Fibroblast of skin of right biceps (primary cell): Measurements from ENCODE around the gene GPC6.

Source experiments
- DNase-seq: peaks from one replicate; pipeline ENCODE4 v3.0.0-alpha.2; 2013

Gene GPC6

GRCh38 chr13:93231867-93232266 lies 5.3 kb downstream of the GPC6 start:
- no peak for DNase-seq

DNA sequence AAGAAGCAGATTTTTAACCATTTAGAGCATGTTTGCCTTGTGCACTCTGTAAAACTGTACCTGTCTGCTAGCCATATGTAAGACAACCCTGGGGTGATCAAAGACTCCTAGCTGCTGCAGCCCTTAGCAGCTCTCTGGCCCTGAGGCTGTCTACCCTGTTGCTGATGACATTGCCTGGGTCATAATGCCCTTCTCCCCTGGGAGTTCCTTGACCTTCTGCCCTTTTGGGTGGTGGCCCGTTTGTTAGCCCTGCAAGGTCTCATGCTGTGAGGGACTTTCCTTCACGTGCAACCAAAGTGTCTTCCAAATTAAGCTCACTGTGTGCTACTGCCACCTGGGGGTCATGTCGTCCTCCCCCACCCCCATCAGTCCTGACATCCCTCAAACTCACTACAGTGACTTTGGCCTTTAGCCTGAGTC lies 7.4 kb downstream of the GPC6 start:
- no peak for DNase-seq

DNA sequence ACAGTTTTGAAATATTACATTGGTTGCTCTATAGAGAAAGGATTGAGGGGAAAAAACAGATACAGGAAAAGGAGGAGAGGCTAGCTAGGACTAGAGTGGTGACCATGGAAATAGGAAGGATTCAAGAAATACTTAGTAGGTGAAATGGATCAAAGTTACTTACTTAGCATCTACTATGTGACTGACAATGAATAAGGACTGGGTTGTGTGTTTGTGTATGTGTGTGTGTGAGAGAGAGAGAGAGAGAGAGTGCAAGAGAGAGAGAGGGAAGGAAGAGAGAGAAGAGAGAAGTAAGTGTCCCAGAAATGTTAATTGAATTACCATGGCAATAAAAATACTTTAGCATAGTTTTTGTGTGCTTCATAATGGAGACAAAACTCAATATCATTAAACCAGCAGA lies 7.9 kb downstream of the GPC6 start:
- no peak for DNase-seq

DNA sequence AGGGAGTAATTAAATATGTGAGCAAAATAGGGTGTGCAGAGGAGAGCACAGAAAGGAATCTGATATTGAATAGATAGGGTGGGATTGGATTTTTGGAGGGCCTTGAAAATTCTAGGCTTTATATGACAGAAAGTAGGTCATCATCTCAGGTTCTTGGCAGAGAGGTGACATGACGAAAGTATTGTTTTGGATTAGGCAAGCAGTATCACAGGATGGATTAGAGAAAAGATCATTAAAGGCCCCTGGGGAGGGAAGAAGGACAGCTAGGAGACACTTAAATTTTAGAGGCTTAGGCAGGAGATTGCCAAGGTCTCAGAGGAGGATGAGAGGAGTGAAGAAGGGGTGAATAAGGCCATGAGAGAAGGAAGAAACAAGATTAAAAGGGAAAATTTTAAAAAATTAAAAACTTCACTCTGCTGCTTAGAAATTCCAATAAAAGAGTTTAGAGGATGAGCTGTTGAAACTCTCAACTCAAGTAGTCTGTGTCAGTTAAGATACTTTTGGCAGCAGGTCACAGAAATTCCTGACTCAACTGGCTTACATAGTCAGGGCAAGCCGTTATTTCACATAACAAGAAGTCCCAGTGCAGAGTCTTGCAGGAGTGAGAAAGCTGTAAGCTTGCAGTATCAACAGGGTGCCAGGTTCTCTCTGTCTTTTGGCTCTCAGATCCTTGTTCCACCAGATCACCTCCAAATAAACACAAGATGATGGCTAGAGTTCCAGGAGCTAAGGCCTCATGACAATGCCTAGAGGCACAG lies 8.8 kb downstream of the GPC6 start:
- peak; percentile 80 for DNase-seq

- no peak for DNase-seq
Measured at GRCh38 chr13:93238711-93239110, 12.1 kb downstream of the GPC6 start.

DNA sequence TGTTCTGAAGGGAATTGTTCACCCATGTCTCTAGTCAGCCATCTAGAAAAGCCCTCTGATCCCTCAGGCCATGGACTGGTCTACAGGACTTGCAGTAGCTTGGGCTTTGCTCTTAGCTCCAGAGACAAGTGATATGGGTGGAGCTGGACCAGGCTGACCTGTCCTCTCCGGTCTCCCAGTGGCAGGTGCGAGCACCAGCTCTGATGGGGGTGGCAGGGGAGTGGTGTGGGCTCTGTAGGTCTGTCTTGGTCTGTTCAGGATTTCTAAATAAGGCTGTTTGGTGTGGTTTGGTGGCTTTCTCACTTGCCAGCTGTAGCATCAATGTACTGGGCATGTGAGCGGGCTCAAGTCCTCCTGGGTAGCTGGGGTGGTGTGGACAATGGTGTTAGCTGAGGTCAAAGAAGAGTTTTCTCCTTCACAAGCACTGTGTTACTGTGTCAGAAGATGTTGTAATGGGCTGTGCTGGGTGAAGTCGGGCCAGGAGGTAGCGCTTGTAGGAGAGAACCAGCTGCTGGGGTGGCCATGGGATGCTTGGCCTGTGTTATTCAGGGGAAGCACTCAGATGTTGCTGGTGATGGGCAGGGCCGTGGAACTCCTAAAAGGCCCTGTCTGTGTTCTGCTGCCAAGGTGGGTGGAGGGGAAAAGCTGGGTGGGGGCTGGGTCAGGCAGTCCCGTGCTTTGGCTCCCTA lies 16.9 kb downstream of the GPC6 start:
- DNase-seq, result no peak

DNA sequence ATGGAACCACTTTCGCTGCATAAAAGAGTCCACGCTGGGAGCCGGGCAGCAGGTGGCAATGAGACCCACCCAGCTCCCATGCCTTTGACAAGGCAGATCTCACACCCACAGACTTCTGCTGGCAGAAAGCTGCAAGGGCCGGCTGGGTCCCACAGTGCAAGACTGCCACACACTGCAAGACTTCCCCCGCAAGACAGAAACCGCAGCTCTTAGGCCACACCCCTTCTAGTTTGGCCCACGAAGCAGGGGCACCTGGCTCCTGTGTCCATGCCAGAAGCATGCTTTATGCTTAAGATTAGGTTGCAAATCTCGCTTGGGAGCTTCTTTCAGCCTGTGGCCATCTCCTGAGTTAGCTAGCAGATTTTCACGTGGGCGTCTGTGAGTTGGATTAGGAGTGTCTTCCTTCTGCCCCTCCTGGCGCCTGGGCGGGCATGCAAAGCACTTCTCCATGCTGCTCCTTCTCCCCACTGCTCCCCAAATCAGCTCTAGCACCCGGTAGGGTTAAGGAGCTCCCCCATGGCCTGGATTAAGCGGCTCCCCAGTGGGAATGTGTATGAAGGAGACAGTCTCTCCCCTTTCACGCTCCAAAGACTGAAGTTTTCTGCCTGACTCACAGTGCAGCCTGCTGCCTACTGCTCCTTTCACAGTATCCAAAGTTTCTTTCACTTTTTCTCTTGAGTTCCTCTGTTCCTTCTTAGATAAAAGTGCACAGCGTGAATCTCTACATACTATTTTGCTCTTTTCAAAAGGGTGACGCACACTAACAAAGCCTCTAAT lies 17.7 kb downstream of the GPC6 start:
- peak; percentile 67 for DNase-seq

- DNase-seq, result peak; percentile 79
Measured at GRCh38 chr13:93244918-93245280, 18.3 kb downstream of the GPC6 start.

DNA sequence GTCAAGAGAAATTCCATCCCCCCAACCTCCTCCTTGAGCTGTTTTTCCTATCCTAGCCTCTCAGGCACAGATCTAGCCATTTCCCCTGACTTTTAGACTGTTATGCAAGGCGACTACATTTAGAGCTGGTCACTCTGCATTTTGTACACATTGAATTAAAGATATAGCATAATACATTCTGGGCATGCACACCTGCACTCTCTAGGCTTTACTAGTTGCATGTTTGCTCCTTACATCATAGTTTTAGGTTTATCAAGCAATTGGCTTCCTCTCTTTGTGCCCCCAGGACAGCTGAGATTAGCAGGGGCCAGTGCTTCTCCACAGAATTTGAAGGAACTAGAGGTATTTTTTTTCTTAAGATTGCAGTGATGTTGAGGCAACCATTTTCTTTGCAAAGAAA lies 19.5 kb downstream of the GPC6 start:
- no peak for DNase-seq

- peak; percentile 72 for DNase-seq
Measured at GRCh38 chr13:93248627-93249047, 22.0 kb downstream of the GPC6 start.

DNA sequence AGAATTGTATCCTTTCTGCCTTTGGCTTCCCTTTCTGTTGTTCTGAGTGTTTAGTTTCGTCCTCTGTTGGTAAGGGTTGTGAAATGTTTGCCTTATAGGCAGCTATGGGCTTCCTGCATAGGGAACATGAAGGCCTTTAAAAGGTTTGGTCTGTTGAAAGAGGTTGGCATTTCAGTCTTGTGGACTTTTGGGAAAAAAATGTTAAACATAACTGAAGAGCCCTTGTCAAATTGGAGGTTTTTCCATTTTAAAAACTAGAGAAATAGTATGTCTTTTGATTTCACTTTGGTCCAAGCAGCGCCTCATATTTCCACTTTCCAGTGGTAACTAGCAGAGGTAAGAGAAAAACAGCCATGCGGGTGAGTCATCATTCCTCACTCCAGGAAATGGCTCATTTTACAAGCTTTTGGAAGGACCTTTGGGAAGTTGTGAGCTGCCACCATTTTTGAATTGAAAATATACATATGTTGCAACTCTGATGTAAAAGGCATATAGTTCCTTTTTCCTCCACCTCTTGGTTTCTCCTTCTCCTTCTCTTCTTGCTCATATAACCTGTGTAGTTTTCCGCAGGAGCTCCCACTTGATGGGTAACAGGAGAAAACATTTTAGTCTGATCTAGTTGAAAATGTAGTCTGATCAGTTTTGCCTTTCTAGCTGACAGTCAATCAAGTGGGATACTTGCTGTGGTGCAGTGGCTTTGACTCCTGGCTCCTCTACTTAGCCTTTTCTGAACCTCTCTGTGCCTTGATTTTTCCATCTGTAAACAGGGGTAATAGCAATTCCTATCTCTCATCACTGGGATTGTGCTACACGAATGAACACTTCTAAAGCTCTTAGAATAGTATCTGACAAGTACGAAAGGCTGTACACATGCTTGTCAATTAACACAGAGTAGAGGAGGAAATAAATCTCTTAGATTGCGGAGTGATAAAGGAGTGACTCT lies 23.0 kb downstream of the GPC6 start:
- DNase-seq, result peak; percentile 92

- no peak for DNase-seq
Measured at GRCh38 chr13:93254775-93255174, 28.2 kb downstream of the GPC6 start.

DNA sequence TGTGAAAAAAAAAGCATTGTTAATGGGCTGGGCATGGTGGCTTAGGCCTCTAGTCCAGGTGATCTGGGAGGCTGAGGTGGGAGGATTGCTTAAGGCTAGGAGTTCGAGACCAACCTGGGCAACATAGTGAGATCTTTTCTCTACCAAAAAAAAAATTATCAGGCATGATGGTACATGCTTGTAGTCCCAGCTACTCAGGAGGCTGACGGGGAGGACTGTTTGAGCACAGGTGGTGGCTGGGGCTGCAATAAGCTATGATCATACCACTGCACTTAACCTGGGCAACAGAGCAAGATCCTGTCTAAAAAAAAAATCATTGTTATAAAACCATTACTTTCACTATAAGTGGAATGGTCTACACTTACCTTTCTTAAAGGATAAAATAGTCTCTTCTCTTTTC lies 30.4 kb downstream of the GPC6 start:
- no peak for DNase-seq

DNA sequence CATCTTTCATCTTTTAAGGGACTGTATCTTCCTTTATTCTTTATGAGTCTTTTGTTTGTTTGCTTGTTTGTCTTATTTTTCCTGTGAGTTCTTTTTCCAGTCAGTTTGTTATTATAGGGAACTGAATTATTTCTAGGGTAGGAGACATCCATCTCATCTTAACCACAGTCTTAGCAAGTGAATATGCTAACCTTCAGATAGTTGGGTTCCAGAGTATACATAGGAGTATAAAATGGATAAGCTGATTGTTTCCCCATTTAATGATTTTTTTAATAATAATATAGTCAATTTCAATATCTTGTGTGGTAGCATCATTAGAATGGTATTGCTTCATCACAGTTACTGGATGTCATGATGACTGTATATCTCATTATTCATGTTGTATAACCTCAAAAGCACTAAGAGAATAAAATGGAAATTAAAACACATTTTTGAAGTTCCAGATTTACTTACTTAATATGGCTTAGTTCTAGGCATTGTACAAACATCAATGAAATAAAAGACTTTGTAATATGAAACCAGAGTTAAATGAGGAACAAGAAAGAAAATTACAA lies 33.0 kb downstream of the GPC6 start:
- no peak for DNase-seq

GRCh38 chr13:93260591-93260990 lies 34.0 kb downstream of the GPC6 start:
- DNase-seq, result peak; percentile 36

DNA sequence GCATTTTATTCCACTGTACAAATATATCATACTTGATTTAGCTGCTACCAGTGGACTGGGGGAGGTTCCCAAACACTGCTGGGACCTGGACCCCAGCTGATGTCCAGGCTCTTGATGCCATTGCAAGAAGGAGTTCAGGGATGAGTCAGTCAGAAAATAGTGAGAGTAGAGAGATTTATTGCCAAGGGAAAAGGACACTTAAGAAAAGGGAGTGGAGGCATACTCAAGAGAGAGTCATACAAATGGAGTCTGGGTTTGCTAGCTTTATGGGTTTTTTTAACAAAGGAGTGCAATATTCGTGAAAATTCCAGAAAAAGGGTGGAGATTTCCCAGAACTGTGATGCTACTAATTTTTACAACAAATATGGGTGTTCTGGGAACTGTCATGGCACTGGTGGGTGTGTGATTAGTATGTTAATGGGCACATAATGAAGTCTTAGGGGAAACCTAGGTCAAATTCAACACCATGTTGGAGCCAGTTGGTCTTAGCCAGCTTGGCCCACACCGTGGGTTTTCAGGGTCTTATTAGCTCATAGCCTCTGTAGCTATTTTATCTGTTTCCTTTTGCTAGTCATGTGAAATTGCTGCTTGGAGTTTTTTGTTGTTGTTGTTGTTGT lies 36.2 kb downstream of the GPC6 start:
- DNase-seq, result peak; percentile 85

DNA sequence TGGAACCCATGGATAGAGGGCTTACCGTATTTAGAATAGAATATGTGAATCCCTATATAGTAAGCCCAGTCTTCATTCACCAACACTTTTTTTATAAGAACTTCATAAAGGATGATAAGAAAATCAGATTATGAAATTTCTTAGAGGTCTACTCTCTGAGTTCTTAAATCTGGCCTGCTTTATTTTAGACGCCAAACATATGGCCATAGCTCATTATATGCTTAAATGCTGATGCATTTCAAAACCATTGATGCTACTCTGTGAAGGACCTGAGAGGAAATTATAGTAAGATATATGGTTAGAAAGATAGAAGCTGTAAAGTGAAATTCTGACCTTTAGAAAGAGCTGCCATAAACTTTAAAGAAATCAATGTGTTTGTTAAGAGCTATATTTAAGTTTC lies 38.3 kb downstream of the GPC6 start:
- DNase-seq, result no peak

GRCh38 chr13:93265800-93266199 lies 39.2 kb downstream of the GPC6 start:
- DNase-seq, result no peak

DNA sequence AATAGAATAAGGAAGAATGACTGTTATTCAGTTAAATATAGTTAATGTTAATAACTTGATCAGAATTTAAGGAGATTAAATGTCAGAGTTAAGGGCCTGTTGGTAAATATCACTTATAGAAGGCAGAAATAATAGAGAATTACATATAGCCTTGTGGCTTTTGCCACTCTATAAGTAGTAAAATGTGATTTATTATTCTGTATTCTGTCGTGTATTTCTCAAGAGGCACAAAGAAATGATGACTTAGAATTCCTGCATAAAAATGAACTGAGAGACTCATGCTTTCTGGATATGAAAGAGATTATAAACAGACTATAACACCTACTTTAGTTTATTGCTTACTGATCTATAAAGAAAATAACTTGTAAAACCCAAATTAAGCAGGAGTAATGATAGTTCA lies 40.1 kb downstream of the GPC6 start:
- DNase-seq, result no peak

DNA sequence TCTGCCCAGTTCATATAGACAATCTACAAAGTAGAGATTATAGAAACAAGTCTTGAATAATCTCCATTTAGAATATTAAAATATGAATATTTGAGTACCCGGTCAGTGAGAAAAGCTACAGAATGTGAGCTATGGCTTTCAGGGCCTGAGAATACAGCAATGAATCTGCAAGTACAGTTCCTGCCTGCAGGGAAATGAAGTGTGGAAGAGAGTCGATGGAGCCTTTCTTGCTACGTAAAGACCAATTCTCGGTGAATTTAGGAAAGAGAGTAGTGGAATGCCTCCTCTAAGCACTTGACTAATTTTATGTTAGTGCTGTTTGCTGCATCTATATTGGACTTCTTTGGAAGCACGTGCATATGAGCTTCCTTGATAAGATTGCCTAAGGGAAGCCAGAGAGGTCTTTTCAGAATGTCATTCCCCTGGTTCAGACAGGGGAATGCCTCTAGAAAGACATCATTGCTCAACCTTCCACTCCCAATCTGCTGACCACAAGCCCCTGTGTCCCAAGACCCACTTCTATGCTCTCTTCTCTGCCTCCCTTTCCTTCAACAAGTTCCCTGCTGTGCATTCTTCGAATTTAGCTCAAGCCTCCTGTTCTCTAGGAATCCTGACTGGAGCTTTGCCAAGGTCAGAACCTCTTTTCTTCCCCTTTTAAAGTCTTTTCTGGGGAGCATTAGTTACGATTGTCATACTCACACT lies 41.9 kb downstream of the GPC6 start:
- no peak for DNase-seq
